ENCODE results near the gene LARP4.

Gene LARP4

GRCh38 chr12:50403001-50403440 is 2.3 kb downstream of the LARP4 start:
- TF ChIP-seq TAF1 (IDR thresholded peaks at IDR 0.05; ENCODE audit: borderline replicate concordance, insufficient read depth, low read length) (no peak), FOXP2 (optimal IDR thresholded peaks at IDR 0.05; ENCODE audit: borderline replicate concordance, extremely low read depth, extremely low read length, insufficient read depth) (no peak), SIN3A (IDR thresholded peaks at IDR 0.05; ENCODE audit: borderline replicate concordance, insufficient read depth, low read length) (no peak), POLR2AphosphoS5 (IDR thresholded peaks at IDR 0.05; ENCODE audit: low read depth, low read length) (no peak), REST (IDR thresholded peaks at IDR 0.05; ENCODE audit: insufficient read depth in 1 of 2, low read depth in 2 of 2, low read length in 2 of 2) (no peak)

DNA sequence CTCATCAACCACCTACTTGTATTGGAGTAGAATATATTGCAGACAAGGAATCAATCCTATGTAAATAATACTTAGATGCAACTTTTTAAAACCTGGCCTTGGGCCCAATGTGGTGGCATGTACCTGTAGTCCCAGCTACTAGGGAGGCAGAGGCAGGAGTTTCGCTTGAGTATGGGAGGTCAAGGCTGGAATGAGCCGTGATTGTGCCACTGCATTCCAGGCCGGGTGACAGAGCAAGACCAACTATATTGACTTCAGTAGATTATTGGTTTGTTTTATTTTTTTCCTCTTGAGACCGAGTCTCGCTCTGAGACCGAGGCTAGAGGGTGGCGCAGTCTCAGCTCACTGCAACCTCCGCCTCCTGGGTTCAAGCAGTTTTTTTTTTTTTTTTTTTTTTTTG is 3.6 kb downstream of the LARP4 start:
- TF ChIP-seq POLR2AphosphoS5 (IDR thresholded peaks at IDR 0.05; ENCODE audit: low read depth, low read length) = no peak
- TF ChIP-seq REST (IDR thresholded peaks at IDR 0.05; ENCODE audit: insufficient read depth in 1 of 2, low read depth in 2 of 2, low read length in 2 of 2) = no peak
- no peak for TF ChIP-seq FOXP2 (optimal IDR thresholded peaks at IDR 0.05; ENCODE audit: borderline replicate concordance, extremely low read depth, extremely low read length, insufficient read depth)
- no peak for TF ChIP-seq SIN3A (IDR thresholded peaks at IDR 0.05; ENCODE audit: borderline replicate concordance, insufficient read depth, low read length)
- TF ChIP-seq TAF1 (IDR thresholded peaks at IDR 0.05; ENCODE audit: borderline replicate concordance, insufficient read depth, low read length) = no peak

GRCh38 chr12:50411051-50411660 is 10.5 kb downstream of the LARP4 start:
- no peak for TF ChIP-seq POLR2AphosphoS5 (IDR thresholded peaks at IDR 0.05; ENCODE audit: low read depth, low read length)
- TF ChIP-seq TAF1 (IDR thresholded peaks at IDR 0.05; ENCODE audit: borderline replicate concordance, insufficient read depth, low read length) = no peak
- TF ChIP-seq FOXP2 (optimal IDR thresholded peaks at IDR 0.05; ENCODE audit: borderline replicate concordance, extremely low read depth, extremely low read length, insufficient read depth) = no peak
- TF ChIP-seq SIN3A (IDR thresholded peaks at IDR 0.05; ENCODE audit: borderline replicate concordance, insufficient read depth, low read length) = no peak
- no peak for TF ChIP-seq REST (IDR thresholded peaks at IDR 0.05; ENCODE audit: insufficient read depth in 1 of 2, low read depth in 2 of 2, low read length in 2 of 2)

DNA sequence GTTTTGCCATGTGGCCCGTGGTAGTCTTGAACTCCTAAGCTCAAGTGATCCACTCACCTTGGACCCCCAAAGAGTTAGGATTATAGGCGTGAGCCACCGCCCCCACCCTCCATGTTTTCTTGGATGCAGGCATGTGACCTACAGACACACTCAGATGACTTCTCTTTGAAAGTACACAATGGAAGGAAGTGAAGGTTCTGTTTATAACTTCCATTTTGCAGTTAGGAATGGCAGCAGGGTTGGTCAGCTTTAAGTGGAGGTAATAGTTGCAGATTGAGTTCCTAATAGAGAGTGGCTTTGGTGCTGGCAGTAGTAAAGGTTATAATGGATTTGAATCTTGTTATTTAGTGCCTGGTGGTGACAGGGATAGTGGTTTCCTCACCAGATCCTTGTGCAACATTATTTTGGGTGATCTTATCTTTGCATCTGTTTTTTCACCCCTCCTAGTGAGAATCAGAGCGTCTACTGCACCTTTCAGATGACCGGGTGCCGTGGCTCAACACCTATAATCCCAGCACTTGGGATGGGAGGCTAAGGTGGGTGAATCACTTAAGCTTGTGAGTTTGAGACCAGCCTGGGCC is 15.3 kb downstream of the LARP4 start:
- TF ChIP-seq SIN3A (IDR thresholded peaks at IDR 0.05; ENCODE audit: borderline replicate concordance, insufficient read depth, low read length) (no peak), TAF1 (IDR thresholded peaks at IDR 0.05; ENCODE audit: borderline replicate concordance, insufficient read depth, low read length) (no peak), FOXP2 (optimal IDR thresholded peaks at IDR 0.05; ENCODE audit: borderline replicate concordance, extremely low read depth, extremely low read length, insufficient read depth) (no peak)

- TF ChIP-seq POLR2AphosphoS5 (IDR thresholded peaks at IDR 0.05; ENCODE audit: low read depth, low read length) (no peak), REST (IDR thresholded peaks at IDR 0.05; ENCODE audit: insufficient read depth in 1 of 2, low read depth in 2 of 2, low read length in 2 of 2) (no peak), SIN3A (IDR thresholded peaks at IDR 0.05; ENCODE audit: borderline replicate concordance, insufficient read depth, low read length) (no peak), TAF1 (IDR thresholded peaks at IDR 0.05; ENCODE audit: borderline replicate concordance, insufficient read depth, low read length) (no peak), FOXP2 (optimal IDR thresholded peaks at IDR 0.05; ENCODE audit: borderline replicate concordance, extremely low read depth, extremely low read length, insufficient read depth) (no peak)
Measured at GRCh38 chr12:50419112-50419909, 18.6 kb downstream of the LARP4 start.
